Duodenal mucosa (tissue), 2 donors: ENCODE results near the gene ATP13A3.
A peak's percentile ranks its signal among the peaks of the same experiment; 100 is the strongest.
"Not testable (repeated sequence)": the region's sequence is repeated elsewhere in the genome, so short reads cannot be mapped to it uniquely, and the experiment has no call there.

Experiments used
- H3K27ac ChIP-seq: one replicate; pipeline ENCODE4 v1.7.0; 2013; ENCODE audit warnings: low read depth, low read length
- H3K27me3 ChIP-seq, 2 donors: one replicate each; pipeline ENCODE4 v1.7.0; 2013; ENCODE audit warnings: low read length in 2 of 2, control low read depth in 1 of 2; ENCODE audit not compliant: insufficient read depth in 2 of 2, control insufficient read depth in 1 of 2
- H3K36me3 ChIP-seq, 2 donors: one replicate each; pipeline ENCODE4 v1.7.0; 2013; ENCODE audit warnings: low read length in 2 of 2, control low read depth in 1 of 2; ENCODE audit not compliant: insufficient read depth in 2 of 2, control insufficient read depth in 1 of 2
- H3K4me1 ChIP-seq, 2 donors: one replicate each; pipeline ENCODE4 v1.7.0; 2013; ENCODE audit warnings: low read length in 2 of 2, control low read depth in 1 of 2; ENCODE audit not compliant: insufficient read depth in 2 of 2, control insufficient read depth in 1 of 2
- H3K4me3 ChIP-seq, 2 donors: one replicate each; pipeline ENCODE4 v1.7.0; 2013; ENCODE audit warnings: low read length in 2 of 2, low read depth in 1 of 2
- H3K9ac ChIP-seq, 2 donors: one replicate each; pipeline ENCODE4 v1.7.0; 2013; ENCODE audit warnings: low read length in 2 of 2, low read depth in 1 of 2
- H3K9me3 ChIP-seq, 2 donors: one replicate each; pipeline ENCODE4 v1.7.0; 2013; ENCODE audit warnings: low read length in 2 of 2, control low read depth in 1 of 2; ENCODE audit not compliant: control insufficient read depth in 1 of 2

The ATP13A3 gene

DNA sequence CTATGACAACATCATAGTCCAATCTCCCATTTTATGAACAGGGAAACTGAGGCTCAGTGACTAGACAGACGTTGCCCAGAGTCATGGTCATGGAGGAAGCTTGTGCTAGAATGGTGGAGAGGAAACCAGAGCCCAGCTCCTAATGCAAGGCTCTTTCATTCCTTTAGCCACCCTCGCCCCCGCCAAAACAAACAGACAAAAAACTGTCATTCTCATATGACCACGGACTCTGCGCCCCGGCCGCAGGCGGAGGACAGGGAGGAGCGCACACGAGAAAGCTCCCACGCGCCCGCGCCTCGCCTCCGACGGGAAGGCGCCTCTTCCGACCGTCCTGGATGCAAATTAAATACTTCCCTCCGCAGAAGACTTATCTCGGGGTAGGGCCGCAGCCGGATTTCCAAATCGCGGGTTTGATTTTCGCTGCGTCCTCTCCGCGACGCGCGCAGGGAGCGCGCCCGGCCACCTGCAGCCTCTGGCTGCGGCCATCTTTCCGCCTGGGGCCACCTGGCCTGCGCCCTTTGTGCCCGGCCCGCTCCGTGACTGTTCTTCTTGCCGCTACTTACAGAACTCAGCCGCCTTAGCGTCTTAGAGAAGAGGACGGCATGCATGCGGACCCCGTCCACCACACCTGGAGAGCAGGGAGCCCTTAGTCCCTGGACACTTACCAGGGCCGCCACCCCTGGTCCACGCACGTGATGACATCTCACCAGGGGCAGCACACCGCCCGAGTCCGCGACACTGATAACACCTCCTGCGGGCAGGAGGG is 670 bp upstream of the ATP13A3 start:
- peak overlapping the region; percentile 63 to 87 for H3K9ac ChIP-seq
- peaks cover 17 to 19% of the 10 kb centered on the region in 2 donors for H3K4me1 ChIP-seq
- peak overlapping the region; percentile 8 for H3K27ac ChIP-seq
- H3K9me3 ChIP-seq, result no peaks in the 10 kb centered on the region
- no peaks in the 10 kb centered on the region for H3K36me3 ChIP-seq
- H3K4me3 ChIP-seq, result peak overlapping the region; percentile 90 to 97
- no peaks in the 10 kb centered on the region for H3K27me3 ChIP-seq

DNA sequence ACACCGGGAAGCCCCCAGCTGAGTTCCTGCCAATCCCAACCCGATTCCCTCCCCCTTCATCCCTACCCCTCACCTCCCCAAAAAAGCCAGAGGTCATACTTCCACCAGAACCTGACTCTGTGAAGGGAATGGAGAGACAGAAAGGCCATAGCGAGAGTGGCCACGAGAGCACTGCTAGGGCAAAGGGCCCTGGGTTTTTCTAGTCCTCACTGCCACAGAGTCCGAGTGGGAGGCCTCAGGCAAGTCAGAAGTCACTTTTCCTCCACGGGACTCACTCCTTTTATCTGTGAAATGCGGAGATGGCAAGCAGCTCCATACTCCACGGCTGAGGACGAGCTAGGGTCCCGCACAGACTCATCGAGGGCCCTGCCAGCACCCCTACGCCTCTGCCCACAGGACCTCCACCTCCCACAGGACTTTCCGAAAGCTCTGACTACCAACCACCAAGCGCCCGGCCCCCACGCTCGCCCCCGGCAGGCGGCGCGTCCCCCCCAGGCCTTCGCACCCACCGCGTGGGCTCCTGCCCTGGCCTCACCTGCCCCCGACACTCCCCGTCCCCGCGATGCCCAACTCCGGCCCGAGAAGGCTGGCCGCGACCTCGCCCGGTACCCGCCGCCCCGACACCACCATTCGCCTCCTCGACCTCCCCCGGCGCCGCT is 792 bp downstream of the ATP13A3 start:
- H3K27me3 ChIP-seq, result no peaks in the 10 kb centered on the region

GRCh38 chr3:194485468-194485880 is 1.3 kb downstream of the ATP13A3 start:
- Histone ChIP-seq H3K4me3 (peak overlapping the region; percentile 73 to 88), H3K36me3 (no peaks in the 10 kb centered on the region), H3K4me1 (peaks cover 24 to 26% of the 10 kb centered on the region in 2 donors), H3K27ac (peak overlapping the region; percentile 72), H3K9me3 (no peaks in the 10 kb centered on the region), H3K9ac (peak overlapping the region; percentile 63 to 91), H3K27me3 (no peaks in the 10 kb centered on the region)

More for the DNA sequence above, 792 bp downstream of the ATP13A3 start:
- H3K9ac ChIP-seq, result peak overlapping the region; percentile 63 to 91
- H3K36me3 ChIP-seq, result no peaks in the 10 kb centered on the region
- peak overlapping the region; percentile 73 to 88 for H3K4me3 ChIP-seq
- H3K27ac ChIP-seq, result peak overlapping the region; percentile 72
- no peaks in the 10 kb centered on the region for H3K9me3 ChIP-seq
- H3K4me1 ChIP-seq, result peaks cover 24 to 26% of the 10 kb centered on the region in 2 donors

DNA sequence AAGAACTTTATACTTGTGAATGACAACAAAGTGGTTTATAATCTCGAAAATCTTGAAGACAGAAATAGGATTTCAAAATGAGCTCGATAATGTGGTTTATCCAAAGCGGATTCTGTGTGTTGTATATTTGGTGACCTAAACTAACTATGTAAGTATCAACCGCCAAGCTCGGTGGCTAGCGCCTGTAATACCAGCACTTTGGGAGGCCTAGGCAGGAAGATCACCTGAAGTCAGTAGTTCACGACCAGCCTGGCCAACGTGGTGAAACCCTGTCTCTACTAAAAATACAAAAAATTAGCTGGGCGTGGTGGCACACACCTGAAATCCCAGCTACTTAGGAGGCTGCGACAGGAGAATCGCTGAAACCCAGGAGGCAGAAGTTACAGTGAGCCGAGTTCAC is 2.2 kb downstream of the ATP13A3 start:
- Histone ChIP-seq H3K4me3 (no peak overlapping the region), H3K9me3 (no peaks in the 10 kb centered on the region), H3K4me1 (peaks cover 26 to 32% of the 10 kb centered on the region in 2 donors), H3K27ac (no peak overlapping the region), H3K9ac (peak overlapping the region in 1 of 2 donors; percentile 63), H3K27me3 (no peaks in the 10 kb centered on the region), H3K36me3 (no peaks in the 10 kb centered on the region)

GRCh38 chr3:194483850-194484249 is 3.0 kb downstream of the ATP13A3 start:
- H3K4me1 ChIP-seq, result peaks cover 26 to 32% of the 10 kb centered on the region in 2 donors
- no peak overlapping the region for H3K4me3 ChIP-seq
- no peak overlapping the region for H3K27ac ChIP-seq
- H3K9me3 ChIP-seq, result no peaks in the 10 kb centered on the region
- no peaks in the 10 kb centered on the region for H3K27me3 ChIP-seq
- H3K36me3 ChIP-seq, result no peaks in the 10 kb centered on the region
- no peak overlapping the region for H3K9ac ChIP-seq

- not testable (repeated sequence) for H3K9ac ChIP-seq, H3K36me3 ChIP-seq, H3K27me3 ChIP-seq, H3K27ac ChIP-seq, H3K4me3 ChIP-seq, H3K9me3 ChIP-seq
- peaks cover 23 to 26% of the 10 kb centered on the region in 2 donors for H3K4me1 ChIP-seq
Measured at GRCh38 chr3:194482830-194483229, 4.0 kb downstream of the ATP13A3 start.

- Histone ChIP-seq H3K27ac (no peak overlapping the region), H3K36me3 (peaks cover 0 to 3% of the 10 kb centered on the region in 2 donors), H3K4me1 (peaks cover 24 to 30% of the 10 kb centered on the region in 2 donors), H3K27me3 (no peaks in the 10 kb centered on the region), H3K9ac (no peak overlapping the region), H3K9me3 (no peaks in the 10 kb centered on the region), H3K4me3 (no peak overlapping the region)
Measured at GRCh38 chr3:194482196-194482593, 4.6 kb downstream of the ATP13A3 start.

- H3K4me1 ChIP-seq, result peaks cover 29 to 35% of the 10 kb centered on the region in 2 donors
- no peak overlapping the region for H3K9ac ChIP-seq
- H3K27ac ChIP-seq, result peak overlapping the region; percentile 21
- no peak overlapping the region for H3K4me3 ChIP-seq
- no peaks in the 10 kb centered on the region for H3K9me3 ChIP-seq
- H3K27me3 ChIP-seq, result no peaks in the 10 kb centered on the region
- peaks cover 0 to 3% of the 10 kb centered on the region in 2 donors for H3K36me3 ChIP-seq
Measured at GRCh38 chr3:194481525-194482195, 5.1 kb downstream of the ATP13A3 start.

DNA sequence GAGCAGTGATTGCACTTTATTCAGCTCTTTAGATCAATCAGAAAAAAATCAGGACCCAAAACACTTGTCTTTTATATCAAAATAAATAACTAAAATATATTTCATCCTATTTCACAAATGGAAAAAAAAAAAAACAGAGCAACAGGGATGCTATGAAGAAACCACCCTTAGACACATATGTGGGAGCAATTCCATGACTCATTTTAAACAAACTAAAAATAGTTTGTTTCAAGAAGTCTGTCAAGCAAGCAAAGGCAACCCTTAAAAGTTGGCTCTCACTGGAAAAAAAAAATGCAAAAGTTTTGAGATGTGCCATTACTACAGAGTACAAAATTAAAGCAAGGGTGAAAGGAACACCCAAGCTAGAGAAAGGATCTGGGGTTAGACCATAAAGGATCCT is 5.7 kb downstream of the ATP13A3 start:
- peaks cover 32 to 40% of the 10 kb centered on the region in 2 donors for H3K4me1 ChIP-seq
- H3K27ac ChIP-seq, result peak overlapping the region; percentile 21

DNA sequence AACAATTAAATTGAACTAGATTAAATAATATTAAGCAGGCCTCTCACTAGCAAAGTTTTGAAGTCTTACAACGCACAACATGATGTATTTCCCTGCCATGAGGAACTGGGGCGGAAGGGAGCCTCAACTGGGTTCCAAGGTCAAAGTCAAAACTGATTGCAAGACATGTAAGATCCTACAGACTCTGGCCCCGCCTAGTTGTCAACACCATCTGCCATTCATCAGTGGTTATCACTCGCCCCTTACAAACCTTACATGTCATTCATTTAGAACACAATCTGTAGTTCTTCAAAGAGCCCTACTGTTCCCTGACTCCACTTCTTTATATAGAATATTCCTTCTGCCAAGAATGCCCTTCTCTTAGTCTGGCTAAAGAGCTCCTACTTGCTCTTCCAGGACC is 10.0 kb downstream of the ATP13A3 start:
- peaks cover 0 to 3% of the 10 kb centered on the region in 2 donors for H3K36me3 ChIP-seq
- H3K4me1 ChIP-seq, result peaks cover 10 to 28% of the 10 kb centered on the region in 2 donors
- H3K9ac ChIP-seq, result no peak overlapping the region
- H3K9me3 ChIP-seq, result no peaks in the 10 kb centered on the region
- H3K27ac ChIP-seq, result no peak overlapping the region
- no peaks in the 10 kb centered on the region for H3K27me3 ChIP-seq
- H3K4me3 ChIP-seq, result no peak overlapping the region

More for the DNA sequence above, 5.7 kb downstream of the ATP13A3 start:
- H3K9ac ChIP-seq, result no peak overlapping the region
- H3K36me3 ChIP-seq, result peaks cover 0 to 3% of the 10 kb centered on the region in 2 donors
- no peak overlapping the region for H3K4me3 ChIP-seq
- no peaks in the 10 kb centered on the region for H3K27me3 ChIP-seq
- H3K9me3 ChIP-seq, result no peaks in the 10 kb centered on the region
